Fibroblast of villous mesenchyme (primary cell): Measurements from ENCODE around the gene GALNS. TPM values are rescaled to one million over a fixed set of nuclear protein-coding genes. Genes with fewer than 3 reads are reported as not detected.
A peak's percentile ranks its signal among the peaks of the same experiment; 100 is the strongest.

Experiments
- DNase-seq: peaks from one replicate; pipeline ENCODE4 v3.0.0-alpha.2; 2010; ENCODE audit warnings: low read depth
- H3K4me3 ChIP-seq: 2 replicates; pipeline ENCODE4 v1.5.1; 2011; ENCODE audit warnings: low read depth, mild to moderate bottlenecking, low read length
- CTCF ChIP-seq: IDR thresholded peaks from 2 replicates; pipeline ENCODE4 v1.5.1; 2012; ENCODE audit warnings: low read depth, mild to moderate bottlenecking, low read length; ENCODE audit not compliant: insufficient read depth
- total RNA-seq: library from RNA; depleted of rRNA; stranded (reverse); fragments of >200 nt; gene quantifications from 2 replicates; pipeline ENCODE4 v1.2.3, GENCODE V29; 2012

The GALNS gene
- total RNA-seq, 1 donor, result 26.3 TPM

DNA sequence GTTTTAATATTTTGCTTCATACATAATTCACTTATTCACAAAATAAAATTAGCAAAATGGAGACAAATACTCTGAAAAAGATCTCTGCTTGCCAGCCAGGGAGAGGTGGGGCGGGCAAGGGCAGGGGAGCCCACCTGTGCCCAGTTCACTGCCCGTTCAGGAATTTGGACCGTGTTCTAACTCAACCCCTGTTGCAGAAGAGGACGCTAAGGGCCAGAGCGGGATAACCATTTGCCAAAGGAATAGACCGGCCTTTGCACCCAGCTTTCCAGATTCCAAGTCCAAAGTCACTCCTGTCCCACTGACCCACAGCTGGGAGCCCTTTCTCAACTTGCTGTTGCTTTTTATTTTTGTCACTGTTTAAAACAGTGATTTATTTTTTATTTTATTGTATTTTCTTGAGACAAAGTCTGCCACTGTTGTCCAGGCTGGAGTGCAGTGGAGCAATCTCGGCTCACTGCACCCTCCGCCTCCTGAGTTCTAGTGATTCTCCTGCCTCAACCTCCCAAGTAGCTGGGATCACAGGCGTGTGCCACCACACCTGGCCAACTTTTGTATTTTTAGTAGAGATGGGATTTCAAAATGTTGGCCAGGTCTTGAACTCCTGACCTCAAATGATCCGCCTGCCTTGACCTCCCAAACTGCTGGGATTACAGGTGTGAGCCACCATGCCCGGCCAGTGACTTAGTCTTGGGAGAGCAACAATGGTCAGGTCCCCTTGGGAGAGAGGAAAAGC is 69.0 kb downstream of the GALNS start:
- no peak overlapping the region for H3K4me3 ChIP-seq
- no peak for TF ChIP-seq CTCF
- no peak for DNase-seq

- peak; percentile 72 for DNase-seq
Observed at GRCh38 chr16:88785106-88785924, 71.4 kb downstream of the GALNS start, which contains the start of gene PIEZO1. Gene PIEZO1 (minus strand): TSS chr16:88785220. CDS start chr16:88784964, 256 bp downstream.

GRCh38 chr16:88784856-88785105 is 72.0 kb downstream of the GALNS start:
- peak overlapping the region; percentile 72 for H3K4me3 ChIP-seq
- no peak for DNase-seq
- TF ChIP-seq CTCF, result no peak

More at GRCh38 chr16:88785106-88785924, 71.4 kb downstream of the GALNS start, which contains the start of gene PIEZO1:
- TF ChIP-seq CTCF, result peak; percentile 85
- H3K4me3 ChIP-seq, result peak within 1 kb of the TSS; percentile 72

GRCh38 chr16:88784074-88784855 is 72.5 kb downstream of the GALNS start:
- H3K4me3 ChIP-seq, result peak overlapping the region; percentile 72
- TF ChIP-seq CTCF, result peak; percentile 68
- peak; percentile 88 for DNase-seq

- peak; percentile 75 for DNase-seq
- no peak for TF ChIP-seq CTCF
- peak overlapping the region; percentile 72 for H3K4me3 ChIP-seq
Observed at GRCh38 chr16:88783391-88784073, 73.2 kb downstream of the GALNS start.
